AG09309 (cell line): ENCODE results near the gene FBXW11.
A peak's percentile ranks its signal among the peaks of the same experiment; 100 is the strongest.

ENCODE experiments used
- DNase-seq: peaks from one replicate; pipeline ENCODE4 v3.0.0-alpha.2; 2010; ENCODE audit warnings: low read depth
- H3K4me3 ChIP-seq: 2 replicates; pipeline ENCODE4 v1.5.1; 2011; ENCODE audit warnings: mild to moderate bottlenecking, low read depth, low read length, moderate library complexity; ENCODE audit not compliant: control insufficient read depth
- TF ChIP-seq, protein P1 (sequence below): IDR thresholded peaks from 2 replicates; pipeline ENCODE4 v1.5.1; 2011; ENCODE audit warnings: mild to moderate bottlenecking, low read depth, low read length, inconsistent platforms; ENCODE audit not compliant: insufficient read depth, control insufficient read depth; ENCODE audit errors: missing control alignments

The FBXW11 gene

DNA sequence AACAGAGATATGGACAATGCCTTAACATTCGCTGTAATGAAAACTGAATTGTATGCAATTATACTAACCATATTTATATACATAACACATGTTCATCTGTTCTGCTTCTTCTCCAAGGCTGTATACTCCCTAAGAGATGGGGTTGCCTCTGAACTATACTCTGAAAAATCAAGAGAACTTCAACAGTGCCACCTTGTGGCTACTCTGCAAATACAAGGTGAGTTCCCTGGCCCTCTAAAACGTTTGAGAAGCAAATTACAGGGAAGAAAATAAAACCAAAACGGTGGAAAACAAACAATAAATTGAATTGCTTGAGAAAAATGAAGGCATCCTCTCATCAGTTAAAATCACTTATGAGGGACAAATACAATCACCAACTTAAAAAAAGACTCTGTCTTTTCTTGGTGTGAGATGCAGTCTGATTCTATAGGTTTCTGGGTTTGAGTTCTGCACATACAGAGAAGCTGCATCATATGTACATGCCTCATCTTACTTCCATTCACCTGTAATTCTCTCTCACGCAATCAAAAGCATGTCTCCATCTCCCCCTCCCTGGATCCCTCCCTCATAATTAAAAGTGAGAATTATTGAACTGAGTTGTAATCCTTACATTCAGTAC, 98.6 kb downstream of the FBXW11 start:
- H3K4me3 ChIP-seq = no peak overlapping the region
- DNase-seq = peak; percentile 27
- TF ChIP-seq, protein P1, sequence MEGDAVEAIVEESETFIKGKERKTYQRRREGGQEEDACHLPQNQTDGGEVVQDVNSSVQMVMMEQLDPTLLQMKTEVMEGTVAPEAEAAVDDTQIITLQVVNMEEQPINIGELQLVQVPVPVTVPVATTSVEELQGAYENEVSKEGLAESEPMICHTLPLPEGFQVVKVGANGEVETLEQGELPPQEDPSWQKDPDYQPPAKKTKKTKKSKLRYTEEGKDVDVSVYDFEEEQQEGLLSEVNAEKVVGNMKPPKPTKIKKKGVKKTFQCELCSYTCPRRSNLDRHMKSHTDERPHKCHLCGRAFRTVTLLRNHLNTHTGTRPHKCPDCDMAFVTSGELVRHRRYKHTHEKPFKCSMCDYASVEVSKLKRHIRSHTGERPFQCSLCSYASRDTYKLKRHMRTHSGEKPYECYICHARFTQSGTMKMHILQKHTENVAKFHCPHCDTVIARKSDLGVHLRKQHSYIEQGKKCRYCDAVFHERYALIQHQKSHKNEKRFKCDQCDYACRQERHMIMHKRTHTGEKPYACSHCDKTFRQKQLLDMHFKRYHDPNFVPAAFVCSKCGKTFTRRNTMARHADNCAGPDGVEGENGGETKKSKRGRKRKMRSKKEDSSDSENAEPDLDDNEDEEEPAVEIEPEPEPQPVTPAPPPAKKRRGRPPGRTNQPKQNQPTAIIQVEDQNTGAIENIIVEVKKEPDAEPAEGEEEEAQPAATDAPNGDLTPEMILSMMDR = peak; percentile 69

DNA sequence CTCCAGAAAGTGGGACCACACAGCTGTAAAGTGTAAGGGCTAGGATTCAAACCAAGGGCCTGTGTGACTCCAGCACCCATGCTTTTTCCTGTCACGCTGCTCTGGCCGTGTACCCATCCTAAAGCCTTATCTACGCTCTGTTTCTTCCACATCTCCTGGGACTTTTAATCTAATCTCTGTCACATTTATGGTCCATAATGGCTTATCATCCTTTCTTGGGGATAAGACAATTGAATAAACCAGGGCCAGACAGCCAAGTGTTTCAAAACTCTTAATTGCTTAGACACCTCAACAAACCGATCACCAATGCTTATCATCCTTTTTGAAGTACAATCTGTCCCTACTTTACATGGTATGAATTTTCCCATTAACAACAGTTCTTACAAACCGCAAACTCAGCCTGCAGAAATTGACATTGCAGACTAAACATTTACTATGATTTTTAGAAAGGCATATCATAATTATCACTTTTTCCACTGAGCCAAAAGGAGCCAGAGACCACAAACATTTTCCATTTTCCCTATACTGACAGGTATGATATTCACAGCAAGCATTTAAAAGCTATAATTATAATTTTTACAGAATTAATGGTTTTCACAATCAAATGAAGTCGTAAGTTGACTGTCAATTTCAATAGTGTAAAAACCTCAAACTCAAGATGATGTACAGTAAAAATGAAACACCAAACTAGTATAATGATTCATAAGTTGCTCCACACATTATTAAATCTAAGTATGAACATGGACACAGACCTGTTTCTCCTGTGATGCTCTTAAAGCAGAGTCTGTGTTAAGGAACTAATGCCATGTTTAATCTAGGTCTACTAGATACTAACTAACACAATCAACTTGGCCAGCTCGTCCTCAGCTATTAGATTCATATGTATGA, 99.5 kb downstream of the FBXW11 start:
- no peak for DNase-seq
- TF ChIP-seq, protein P1 = no peak

DNA sequence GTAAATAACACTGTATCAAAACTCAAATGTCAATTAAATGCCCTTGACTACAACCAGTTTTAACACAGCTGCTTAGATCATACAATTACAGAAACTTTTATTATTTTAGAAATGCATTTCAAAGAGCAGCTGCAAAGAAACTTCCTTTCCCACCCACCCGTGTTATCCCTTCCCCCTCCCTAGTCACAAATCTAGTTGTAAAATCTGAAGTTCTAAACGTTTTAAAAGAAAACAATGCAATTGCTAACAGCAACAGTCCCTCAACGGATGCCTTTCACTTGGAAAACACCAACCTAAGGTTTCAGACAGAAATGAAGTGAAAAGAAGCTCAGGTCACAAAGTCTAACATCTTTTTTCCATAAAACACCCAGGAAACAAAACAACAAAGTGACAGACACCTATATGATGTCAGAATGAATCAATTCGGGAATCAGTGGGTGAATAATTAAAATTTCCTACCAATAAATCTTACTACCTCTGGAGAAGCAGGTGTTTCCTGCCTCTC, 100.3 kb downstream of the FBXW11 start:
- H3K4me3 ChIP-seq = no peak overlapping the region
- no peak for DNase-seq
- TF ChIP-seq, protein P1 = no peak

More for the DNA sequence above, 99.5 kb downstream of the FBXW11 start:
- no peak overlapping the region for H3K4me3 ChIP-seq

DNA sequence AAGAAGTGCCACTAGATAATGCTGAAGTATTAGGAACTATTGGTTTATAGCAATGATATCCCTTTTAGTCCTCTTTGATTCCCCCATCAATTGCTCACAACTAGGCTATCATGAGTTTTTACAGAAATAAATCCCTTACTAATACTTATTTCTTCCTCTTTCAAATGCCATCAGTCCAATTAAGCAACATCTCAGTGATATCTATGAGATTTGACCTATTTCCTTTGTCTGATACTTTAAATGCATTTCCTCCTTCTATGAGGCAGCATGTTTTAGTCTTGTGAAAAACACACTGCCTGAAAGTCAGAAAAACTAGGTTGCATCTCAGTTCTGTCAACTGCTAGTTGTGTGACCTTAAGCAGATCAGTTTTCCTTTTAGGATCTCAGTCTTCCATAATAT, 101.6 kb downstream of the FBXW11 start:
- no peak for DNase-seq
- H3K4me3 ChIP-seq = no peak overlapping the region
- TF ChIP-seq, protein P1 = no peak

DNA sequence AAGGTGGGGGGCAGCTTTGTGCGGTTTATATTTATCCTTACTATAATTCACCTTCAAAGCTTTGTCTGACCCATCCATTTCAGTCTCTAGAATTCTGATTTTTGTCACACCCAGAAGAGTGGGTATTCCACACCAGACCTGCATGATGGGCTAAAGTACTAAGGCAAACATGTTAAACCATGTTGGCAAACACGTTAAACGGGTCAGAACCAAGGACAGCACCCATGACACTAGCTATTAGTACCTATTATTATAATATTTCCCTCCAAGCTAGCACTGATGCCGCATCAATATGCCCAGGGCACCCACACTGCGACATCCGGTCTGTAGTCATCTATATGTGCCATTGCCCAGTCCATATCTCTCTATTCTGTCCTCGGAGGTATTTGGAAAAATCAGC, 104.7 kb downstream of the FBXW11 start:
- H3K4me3 ChIP-seq = no peak overlapping the region
- DNase-seq = no peak
- TF ChIP-seq, protein P1 = no peak

DNA sequence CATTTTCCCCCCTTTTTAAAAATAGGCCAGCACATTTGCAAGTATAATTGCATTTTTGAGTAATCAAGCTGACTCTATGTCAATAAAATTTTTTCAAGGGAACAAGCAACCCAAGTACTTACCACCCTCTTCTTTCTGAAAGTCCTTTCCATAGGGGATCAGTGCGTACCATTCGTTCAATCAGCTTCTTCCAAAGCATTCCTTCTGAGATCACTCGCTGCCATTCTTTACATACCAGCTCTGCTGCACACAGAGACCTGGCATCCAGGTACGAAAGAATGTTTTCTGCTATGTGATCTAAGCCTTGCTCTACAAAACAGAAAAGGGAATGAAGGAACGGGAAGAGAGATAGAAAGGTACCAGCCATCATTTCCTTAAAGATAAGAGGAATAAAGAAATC, 106.6 kb downstream of the FBXW11 start:
- TF ChIP-seq, protein P1 = no peak
- no peak for DNase-seq
- no peak overlapping the region for H3K4me3 ChIP-seq
